SK-N-SH (cell line): ENCODE results near the gene BTBD6. TPM values are rescaled to one million over a fixed set of nuclear protein-coding genes. Genes with fewer than 3 reads are reported as not detected.
A peak's percentile ranks its signal among the peaks of the same experiment; 100 is the strongest.

Source experiments
- CTCF ChIA-PET: fragments of 300-600, 350-600 bp; formaldehyde crosslinking; extraction: SDS; loops from one replicate; lab custom pipeline; 2021; lab: Yijun Ruan, JAX
- POLR2A ChIA-PET: fragments of 350-600 bp; sonication (Branson Sonifier 250); formaldehyde crosslinking; extraction: SDS; loops from one replicate; lab custom pipeline; 2020; ENCODE audit warnings: antibody characterized with exemption, inconsistent platforms; lab: Yijun Ruan, JAX
- DNase-seq: peaks from one replicate; pipeline ENCODE4 v3.0.0; 2012
- H2AFZ ChIP-seq: fragments of 200-600 bp; sonication (generic); 2 replicates; pipeline ENCODE4 v1.8.1; 2016; ENCODE audit warnings: antibody characterized with exemption, mild to moderate bottlenecking, low read depth
- H3F3A ChIP-seq: fragments of 200-600 bp; sonication (generic); replicated peaks from 2 replicates; pipeline ENCODE3; 2016; ENCODE audit warnings: antibody characterized with exemption, mild to moderate bottlenecking; ENCODE audit not compliant: insufficient read depth
- H3K27ac ChIP-seq, 2 experiments: fragments of 200-500 bp in 1 of 2; fragments of 200-600 bp in 1 of 2; sonication (Bioruptor generic) in 1 of 2; sonication (generic), shearing (Covaris generic) in 1 of 2; 2 replicates each; pipeline versions ENCODE4 v1.5.1 to v1.6.1; 2014 to 2016; ENCODE audit warnings: low read depth in 2 of 2, inconsistent platforms in 1 of 2, low read length in 1 of 2, mild to moderate bottlenecking in 1 of 2, mixed read lengths in 1 of 2
- H3K27me3 ChIP-seq: fragments of 200-600 bp; sonication (generic), shearing (Covaris generic); 2 replicates; pipeline ENCODE4 v1.6.1; 2016; ENCODE audit warnings: mixed run types; ENCODE audit not compliant: insufficient read depth
- H3K36me3 ChIP-seq, 2 experiments: fragments of 200-500 bp in 1 of 2; fragments of 200-600 bp in 1 of 2; sonication (Bioruptor generic) in 1 of 2; sonication (generic) in 1 of 2; replicated peaks in 1 of 2; 2 replicates each; pipeline versions ENCODE3 to v1.5.1; 2014 to 2016; ENCODE audit warnings: low read length in 1 of 2, mild to moderate bottlenecking in 1 of 2; ENCODE audit not compliant: insufficient read depth in 2 of 2, control insufficient read depth in 1 of 2
- H3K4me1 ChIP-seq, 2 experiments: fragments of 200-500 bp in 1 of 2; fragments of 200-600 bp in 1 of 2; sonication (Bioruptor generic) in 1 of 2; sonication (generic), shearing (Covaris generic) in 1 of 2; 2 replicates each; pipeline versions ENCODE4 v1.5.1 to v1.6.1; 2014 to 2016; ENCODE audit warnings: low read depth in 1 of 2, low read length in 1 of 2, mixed run types in 1 of 2; ENCODE audit not compliant: insufficient read depth in 2 of 2, control insufficient read depth in 1 of 2
- H3K4me2 ChIP-seq: fragments of 200-600 bp; sonication (generic), shearing (Covaris generic); 2 replicates; pipeline ENCODE4 v1.6.1; 2017; ENCODE audit warnings: mixed run types
- H3K4me3 ChIP-seq, 2 experiments: fragments of 200-500 bp in 1 of 2; fragments of 200-600 bp in 1 of 2; sonication (Bioruptor generic) in 1 of 2; sonication (generic), shearing (Covaris generic) in 1 of 2; 2 replicates each; pipeline versions ENCODE4 v1.5.1 to v1.8.1; 2014 to 2016; ENCODE audit warnings: low read depth in 2 of 2, inconsistent platforms in 1 of 2, low read length in 1 of 2, mild to moderate bottlenecking in 1 of 2, mixed read lengths in 1 of 2, moderate library complexity in 1 of 2
- H3K79me2 ChIP-seq: fragments of 200-600 bp; sonication (generic); 2 replicates; pipeline ENCODE4 v1.8.1; 2017; ENCODE audit warnings: mild to moderate bottlenecking; ENCODE audit not compliant: insufficient read depth
- H3K9ac ChIP-seq: fragments of 200-600 bp; sonication (generic); 2 replicates; pipeline ENCODE4 v1.6.1; 2017; ENCODE audit warnings: mixed run types
- H3K9me2 ChIP-seq: fragments of 200-600 bp; sonication (generic); 2 replicates; pipeline ENCODE4 v1.6.1; 2017; ENCODE audit warnings: mixed run types
- H3K9me3 ChIP-seq: fragments of 200-600 bp; sonication (generic); 2 replicates; pipeline ENCODE4 v1.6.1; 2017; ENCODE audit warnings: mixed run types, mild to moderate bottlenecking, moderate library complexity
- H4K20me1 ChIP-seq: fragments of 200-600 bp; sonication (generic); 2 replicates; pipeline ENCODE4 v1.6.1; 2017; ENCODE audit warnings: mild to moderate bottlenecking, mixed run types; ENCODE audit not compliant: insufficient read depth
- ELF1 ChIP-seq: IDR thresholded peaks from 2 replicates; pipeline ENCODE4 v1.4.0; 2012
- EZH2phosphoT487 ChIP-seq: fragments of 200-600 bp; sonication (generic); IDR thresholded peaks from 2 replicates; pipeline ENCODE4 v1.6.1; 2017; ENCODE audit warnings: low read depth, mixed run types, mild to moderate bottlenecking, antibody characterized with exemption, moderate library complexity, borderline replicate concordance
- FOSL2 ChIP-seq: IDR thresholded peaks from 2 replicates; pipeline ENCODE4 v1.4.0; 2012; ENCODE audit warnings: low read depth, mild to moderate bottlenecking, moderate library complexity, borderline replicate concordance
- FOXJ3 ChIP-seq: sonication (generic); formaldehyde crosslinking; IDR thresholded peaks from 2 replicates; pipeline ENCODE4 v1.5.1; 2020; ENCODE audit warnings: mild to moderate bottlenecking, missing genetic modification reagents
- MEF2A ChIP-seq: IDR thresholded peaks from 2 replicates; pipeline ENCODE4 v1.4.0; 2012; ENCODE audit warnings: low read depth, borderline replicate concordance
- MXI1 ChIP-seq: IDR thresholded peaks from 2 replicates; pipeline ENCODE4 v1.6.1; 2012; ENCODE audit warnings: mild to moderate bottlenecking, low read depth, low read length, improper control_type of control experiment
- NFIC ChIP-seq: IDR thresholded peaks from 2 replicates; pipeline ENCODE4 v1.4.0; 2012; ENCODE audit warnings: borderline replicate concordance
- POLR2AphosphoS5 ChIP-seq: IDR thresholded peaks from 2 replicates; pipeline ENCODE4 v1.6.1; 2012; ENCODE audit warnings: low read depth, low read length
- RCOR1 ChIP-seq: fragments of 150-350 bp; IDR thresholded peaks from 2 replicates; pipeline ENCODE4 v1.6.1; 2017; ENCODE audit warnings: antibody characterized with exemption, low read length
- REST ChIP-seq: IDR thresholded peaks from 2 replicates; pipeline ENCODE4 v1.6.1; 2012; ENCODE audit warnings: mild to moderate bottlenecking, low read depth, low read length, moderate library complexity
- RFX5 ChIP-seq: IDR thresholded peaks from 2 replicates; pipeline ENCODE4 v1.6.1; 2012; ENCODE audit warnings: mild to moderate bottlenecking, improper control_type of control experiment, low read length
- RXRA ChIP-seq: IDR thresholded peaks from 2 replicates; pipeline ENCODE4 v1.4.0; 2012; ENCODE audit warnings: low read depth, mild to moderate bottlenecking, borderline replicate concordance
- SMC3 ChIP-seq: IDR thresholded peaks from 2 replicates; pipeline ENCODE4 v1.6.1; 2012; ENCODE audit warnings: low read depth, low read length, improper control_type of control experiment
- TCF12 ChIP-seq: IDR thresholded peaks from 2 replicates; pipeline ENCODE4 v1.4.0; 2012
- USF1 ChIP-seq: IDR thresholded peaks from 2 replicates; pipeline ENCODE4 v1.4.0; 2012; ENCODE audit warnings: low read depth, borderline replicate concordance
- YY1 ChIP-seq: IDR thresholded peaks from 2 replicates; pipeline ENCODE4 v1.4.0; 2012; ENCODE audit warnings: low read depth, mild to moderate bottlenecking
- WGBS: methylation state at CpG from one replicate; pipeline ENCODE4 v1.1.6; 2017; ENCODE audit warnings: low lambda C conversion rate; 5-methylcytosine and 5-hydroxymethylcytosine counted together
- polyA plus RNA-seq, 3 experiments: library from polyadenylated mRNA; depleted of rRNA; stranded (reverse); fragments of >200 nt; gene quantifications; 2 replicates each; pipeline ENCODE4 v1.2.3, GENCODE V29; 2012
- TF ChIP-seq, protein P1 (sequence below): fragments of 200-600 bp; sonication (generic); IDR thresholded peaks from 2 replicates; pipeline ENCODE4 v1.6.1; 2017; ENCODE audit warnings: antibody characterized with exemption, mild to moderate bottlenecking, moderate library complexity
- TF ChIP-seq, protein P2 (sequence below): IDR thresholded peaks from 2 replicates; pipeline ENCODE4; 2012
- TF ChIP-seq, protein P3 (sequence below): IDR thresholded peaks from 2 replicates; pipeline ENCODE4 v1.4.0; 2012; ENCODE audit warnings: low read depth

Gene BTBD6
- polyA plus RNA-seq, 1 of the 3 experiments (the other 2 are of a cell fraction), result 20.9 TPM

DNA sequence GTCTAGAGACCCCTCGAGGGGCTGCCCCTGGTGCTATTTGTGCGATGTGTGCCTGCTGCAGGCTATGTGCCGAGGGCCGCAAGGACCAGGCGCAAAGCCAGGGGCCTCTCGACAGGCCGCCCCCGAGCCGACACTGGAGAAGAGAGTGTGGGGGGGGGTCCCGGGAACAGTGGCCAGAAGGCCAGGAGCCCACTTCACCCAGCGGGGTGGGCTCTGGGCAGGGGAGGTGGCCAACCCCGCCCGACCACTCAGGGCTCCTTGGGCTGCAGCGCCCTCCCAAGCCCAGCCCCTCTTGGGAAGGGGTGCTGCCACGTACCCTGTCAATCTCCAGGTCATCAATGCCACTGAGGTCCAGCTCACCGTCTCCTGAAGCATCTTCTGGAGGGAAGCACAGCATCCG lies 28.6 kb upstream of the BTBD6 start (continued):
- TF ChIP-seq, protein P1, sequence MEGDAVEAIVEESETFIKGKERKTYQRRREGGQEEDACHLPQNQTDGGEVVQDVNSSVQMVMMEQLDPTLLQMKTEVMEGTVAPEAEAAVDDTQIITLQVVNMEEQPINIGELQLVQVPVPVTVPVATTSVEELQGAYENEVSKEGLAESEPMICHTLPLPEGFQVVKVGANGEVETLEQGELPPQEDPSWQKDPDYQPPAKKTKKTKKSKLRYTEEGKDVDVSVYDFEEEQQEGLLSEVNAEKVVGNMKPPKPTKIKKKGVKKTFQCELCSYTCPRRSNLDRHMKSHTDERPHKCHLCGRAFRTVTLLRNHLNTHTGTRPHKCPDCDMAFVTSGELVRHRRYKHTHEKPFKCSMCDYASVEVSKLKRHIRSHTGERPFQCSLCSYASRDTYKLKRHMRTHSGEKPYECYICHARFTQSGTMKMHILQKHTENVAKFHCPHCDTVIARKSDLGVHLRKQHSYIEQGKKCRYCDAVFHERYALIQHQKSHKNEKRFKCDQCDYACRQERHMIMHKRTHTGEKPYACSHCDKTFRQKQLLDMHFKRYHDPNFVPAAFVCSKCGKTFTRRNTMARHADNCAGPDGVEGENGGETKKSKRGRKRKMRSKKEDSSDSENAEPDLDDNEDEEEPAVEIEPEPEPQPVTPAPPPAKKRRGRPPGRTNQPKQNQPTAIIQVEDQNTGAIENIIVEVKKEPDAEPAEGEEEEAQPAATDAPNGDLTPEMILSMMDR, result no peak
- no peak for TF ChIP-seq RFX5

- Histone ChIP-seq H3F3A (no peaks in the 10 kb centered on the region), H3K9me3 (no peaks in the 10 kb centered on the region), H3K4me1 (peaks cover 0 to 26% of the 10 kb centered on the region in 2 experiments; a peak in 1 of 4 replicates), H4K20me1 (no peaks in the 10 kb centered on the region), H3K9me2 (no peaks in the 10 kb centered on the region), H3K9ac (no peak overlapping the region), H3K36me3 (peaks cover 8 to 37% of the 10 kb centered on the region in 2 experiments), H2AFZ (no peak overlapping the region), H3K79me2 (no peaks in the 10 kb centered on the region; the same call in 1 of the 2 replicates), H3K27me3 (no peaks in the 10 kb centered on the region), H3K4me3 (no peak overlapping the region), H3K27ac (peak overlapping the region in 1 of 2 experiments; percentile 93; a peak in 2 of 4 replicates), H3K4me2 (no peak overlapping the region)
- 81% methylated on average over 12 of the region's 29 CpGs for WGBS
- peak; percentile 86 for DNase-seq
- POLR2A ChIA-PET, result interaction anchor here (1.5 kb wide), 2 partner anchors 27 to 39 kb away, joined by 4 to 6 read pairs; partner anchors contain the start of gene BTBD6
- CTCF ChIA-PET, result interaction anchor here (0.9 to 1.6 kb wide), 8 partner anchors 9 to 245 kb away, joined by 3 to 5 read pairs (median 3); partner anchors contain the start of gene BRF1
- TF ChIP-seq ELF1 (no peak), RCOR1 (peak; percentile 38; the same call in 1 of the 2 replicates), RXRA (no peak), TCF12 (no peak), USF1 (no peak), RFX5 (no peak), EZH2phosphoT487 (no peak), FOXJ3 (peak; percentile 69; the same call in 1 of the 2 replicates), POLR2AphosphoS5 (no peak), YY1 (no peak), SMC3 (peak; percentile 2; the same call in 1 of the 2 replicates), MEF2A (no peak), FOSL2 (no peak), NFIC (no peak), REST (no peak), MXI1 (peak; percentile 57; the same call in 1 of the 2 replicates)
- TF ChIP-seq, protein P1, result no peak
- TF ChIP-seq, protein P2, sequence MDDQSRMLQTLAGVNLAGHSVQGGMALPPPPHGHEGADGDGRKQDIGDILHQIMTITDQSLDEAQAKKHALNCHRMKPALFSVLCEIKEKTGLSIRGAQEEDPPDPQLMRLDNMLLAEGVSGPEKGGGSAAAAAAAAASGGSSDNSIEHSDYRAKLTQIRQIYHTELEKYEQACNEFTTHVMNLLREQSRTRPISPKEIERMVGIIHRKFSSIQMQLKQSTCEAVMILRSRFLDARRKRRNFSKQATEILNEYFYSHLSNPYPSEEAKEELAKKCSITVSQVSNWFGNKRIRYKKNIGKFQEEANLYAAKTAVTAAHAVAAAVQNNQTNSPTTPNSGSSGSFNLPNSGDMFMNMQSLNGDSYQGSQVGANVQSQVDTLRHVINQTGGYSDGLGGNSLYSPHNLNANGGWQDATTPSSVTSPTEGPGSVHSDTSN, result no peak
- TF ChIP-seq, protein P3, sequence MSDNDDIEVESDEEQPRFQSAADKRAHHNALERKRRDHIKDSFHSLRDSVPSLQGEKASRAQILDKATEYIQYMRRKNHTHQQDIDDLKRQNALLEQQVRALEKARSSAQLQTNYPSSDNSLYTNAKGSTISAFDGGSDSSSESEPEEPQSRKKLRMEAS, result no peak
Measured at GRCh38 chr14:105220699-105221597, 27.4 kb upstream of the BTBD6 start.
